HEK293T (cell line): ENCODE results near the gene PEX7.

Experiments
- ARNT ChIP-seq: fragments of 450-650 bp; IDR thresholded peaks from 2 replicates; pipeline ENCODE4 v1.6.1; 2017; ENCODE audit warnings: mild to moderate bottlenecking
- BHLHE40 ChIP-seq: fragments of 450-650 bp; IDR thresholded peaks from 2 replicates; pipeline ENCODE4 v1.6.1; 2016; ENCODE audit warnings: mild to moderate bottlenecking, moderate library complexity, borderline replicate concordance
- HDGF ChIP-seq: fragments of 450-650 bp; IDR thresholded peaks from 2 replicates; pipeline ENCODE4 v1.6.1; 2017; ENCODE audit warnings: antibody characterized with exemption, borderline replicate concordance
- L3MBTL2 ChIP-seq: fragments of 450-650 bp; conservative IDR thresholded peaks from 2 replicates; pipeline ENCODE4 v1.6.1; 2016; ENCODE audit warnings: mild to moderate bottlenecking
- SP1 ChIP-seq: fragments of 450-650 bp; IDR thresholded peaks from 2 replicates; pipeline ENCODE4 v1.6.1; 2017
- ZNF384 ChIP-seq: fragments of 450-650 bp; IDR thresholded peaks from 2 replicates; pipeline ENCODE4 v1.6.1; 2016

DNA sequence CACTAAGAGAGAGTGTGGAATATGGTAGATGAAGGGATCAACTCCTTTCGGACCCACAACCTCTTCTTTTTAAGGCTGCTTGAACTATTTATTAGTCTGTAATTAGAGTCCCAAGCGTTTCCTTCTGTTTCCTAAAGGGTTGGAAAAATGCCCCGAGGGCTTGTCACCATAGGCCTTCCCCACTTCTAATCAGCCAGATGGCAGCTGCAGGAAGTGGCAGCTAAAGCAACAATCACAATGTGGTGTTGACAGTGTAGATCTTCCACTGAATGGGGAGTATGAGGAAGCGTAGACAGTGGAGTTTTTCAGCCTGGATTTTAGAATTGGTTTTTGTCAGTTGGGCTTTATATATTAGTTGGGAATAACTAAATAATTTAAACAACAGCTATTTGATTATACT, 140.3 kb downstream of the PEX7 start:
- no peak for TF ChIP-seq SP1
- TF ChIP-seq ARNT = no peak
- TF ChIP-seq BHLHE40 = no peak
- no peak for TF ChIP-seq L3MBTL2
- no peak for TF ChIP-seq ZNF384
- TF ChIP-seq HDGF = no peak
